DND-41 (cell line): ENCODE data around the gene DLG2.

Experiments
- ATAC-seq: fragments of 200-7000 bp; cut with Tn5 transposase; 3 replicates; pipeline ENCODE4 v1.9.1; 2021; ENCODE audit warnings: low read depth; ENCODE audit not compliant: insufficient read depth
- DNase-seq: peaks from one replicate; pipeline ENCODE4 v3.0.0-alpha.2; 2020
- H2AFZ ChIP-seq: 2 replicates; pipeline ENCODE4 v1.6.0; 2012; ENCODE audit warnings: low read depth, low read length
- H3K27ac ChIP-seq: 2 replicates; pipeline ENCODE4 v1.5.1; 2012; ENCODE audit warnings: low read length, inconsistent platforms
- H3K27me3 ChIP-seq: fragments of 200-600 bp; sonication (generic); 2 replicates; pipeline ENCODE4 v1.6.0; 2012; ENCODE audit warnings: low read length, mild to moderate bottlenecking, inconsistent platforms; ENCODE audit not compliant: insufficient read depth, poor library complexity
- H3K36me3 ChIP-seq: 2 replicates; pipeline ENCODE4 v1.5.1; 2012; ENCODE audit warnings: low read length, inconsistent platforms; ENCODE audit not compliant: insufficient read depth
- H3K4me1 ChIP-seq: 2 replicates; pipeline ENCODE4 v1.5.1; 2012; ENCODE audit warnings: mild to moderate bottlenecking, low read length; ENCODE audit not compliant: insufficient read depth
- H3K4me2 ChIP-seq: 2 replicates; pipeline ENCODE4 v1.6.0; 2012; ENCODE audit warnings: mild to moderate bottlenecking, moderate library complexity, low read length, inconsistent platforms; ENCODE audit not compliant: insufficient read depth
- H3K4me3 ChIP-seq, 2 experiments: fragments of 200-600 bp in 1 of 2; shearing (Covaris generic) in 1 of 2; 2 replicates each; pipeline ENCODE4 v1.5.1; 2012 to 2016; ENCODE audit warnings: inconsistent platforms in 2 of 2, low read length in 2 of 2, mild to moderate bottlenecking in 2 of 2, low read depth in 1 of 2, moderate library complexity in 1 of 2
- H3K79me2 ChIP-seq: 2 replicates; pipeline ENCODE4 v1.6.0; 2012; ENCODE audit warnings: low read length, inconsistent platforms; ENCODE audit not compliant: insufficient read depth
- H3K9ac ChIP-seq: 2 replicates; pipeline ENCODE4 v1.6.0; 2012; ENCODE audit warnings: low read depth, mild to moderate bottlenecking, inconsistent platforms, low read length, moderate library complexity
- H3K9me3 ChIP-seq: 2 replicates; pipeline ENCODE4 v1.5.1; 2012; ENCODE audit warnings: low read length, moderate library complexity, mild to moderate bottlenecking, inconsistent platforms; ENCODE audit not compliant: insufficient read depth, severe bottlenecking
- H4K20me1 ChIP-seq: 2 replicates; pipeline ENCODE4 v1.6.0; 2012; ENCODE audit warnings: low read length; ENCODE audit not compliant: insufficient read depth
- CTCF ChIP-seq: IDR thresholded peaks from 2 replicates; pipeline ENCODE4 v1.5.1; 2012; ENCODE audit warnings: borderline replicate concordance, low read length, moderate library complexity, mild to moderate bottlenecking; ENCODE audit not compliant: poor library complexity, severe bottlenecking; ENCODE audit errors: extremely low read depth
- EZH2 ChIP-seq: IDR thresholded peaks from 3 replicates; pipeline ENCODE4 v1.6.1; 2012; ENCODE audit warnings: borderline replicate concordance, low read depth, mild to moderate bottlenecking, moderate library complexity, low read length, inconsistent platforms; ENCODE audit not compliant: severe bottlenecking

The DLG2 gene

GRCh38 chr11:85531191-85531897, 95.8 kb downstream of the DLG2 start:
- H3K36me3 ChIP-seq: no peaks in the 10 kb centered on the region
- TF ChIP-seq EZH2 (no peak), CTCF (no peak)
- H3K27ac ChIP-seq: no peak overlapping the region
- H3K9ac ChIP-seq: no peak overlapping the region
- H3K9me3 ChIP-seq: no peaks in the 10 kb centered on the region
- DNase-seq (no peak), ATAC-seq (no peak)
- no peaks in the 10 kb centered on the region for H3K27me3 ChIP-seq
- no peaks in the 10 kb centered on the region for H4K20me1 ChIP-seq
- H3K4me1 ChIP-seq: no peaks in the 10 kb centered on the region
- H3K79me2 ChIP-seq: no peaks in the 10 kb centered on the region
- no peak overlapping the region for H3K4me3 ChIP-seq
- no peak overlapping the region for H3K4me2 ChIP-seq
- no peak overlapping the region for H2AFZ ChIP-seq

GRCh38 chr11:85530634-85531033, 96.5 kb downstream of the DLG2 start:
- Histone ChIP-seq H3K27me3 (no peaks in the 10 kb centered on the region), H3K4me3 (no peak overlapping the region), H3K9ac (no peak overlapping the region), H3K36me3 (no peaks in the 10 kb centered on the region), H3K27ac (no peak overlapping the region), H3K9me3 (no peaks in the 10 kb centered on the region), H3K4me1 (no peaks in the 10 kb centered on the region), H2AFZ (no peak overlapping the region), H3K4me2 (no peak overlapping the region), H3K79me2 (no peaks in the 10 kb centered on the region), H4K20me1 (no peaks in the 10 kb centered on the region)
- no peak for ATAC-seq
- no peak for TF ChIP-seq CTCF
- DNase-seq: no peak

GRCh38 chr11:85526564-85526963, 100.6 kb downstream of the DLG2 start:
- Histone ChIP-seq H3K9me3 (peaks cover 7% of the 10 kb centered on the region), H3K4me3 (no peak overlapping the region), H3K27me3 (no peaks in the 10 kb centered on the region), H3K27ac (no peak overlapping the region), H3K9ac (no peak overlapping the region), H3K4me2 (no peak overlapping the region), H3K4me1 (no peaks in the 10 kb centered on the region), H3K36me3 (no peaks in the 10 kb centered on the region), H4K20me1 (no peaks in the 10 kb centered on the region), H2AFZ (no peak overlapping the region), H3K79me2 (no peaks in the 10 kb centered on the region)
- DNase-seq (no peak), ATAC-seq (no peak)
- no peak for TF ChIP-seq EZH2
- TF ChIP-seq CTCF: no peak

- ATAC-seq: no peak
- no peak overlapping the region for H3K9ac ChIP-seq
- no peak for DNase-seq
- no peaks in the 10 kb centered on the region for H3K36me3 ChIP-seq
- H3K27ac ChIP-seq: no peak overlapping the region
- H3K27me3 ChIP-seq: no peaks in the 10 kb centered on the region
- TF ChIP-seq CTCF (no peak), EZH2 (no peak)
- H2AFZ ChIP-seq: no peak overlapping the region
- H3K79me2 ChIP-seq: no peaks in the 10 kb centered on the region
- no peak overlapping the region for H3K4me2 ChIP-seq
- H3K4me1 ChIP-seq: no peaks in the 10 kb centered on the region
- H3K9me3 ChIP-seq: peaks cover 7% of the 10 kb centered on the region
- H3K4me3 ChIP-seq: no peak overlapping the region
- no peaks in the 10 kb centered on the region for H4K20me1 ChIP-seq
Measured at GRCh38 chr11:85525686-85526085, 101.5 kb downstream of the DLG2 start.
